ENCODE data around the gene MRPL4.
"Not testable (repeated sequence)": the region's sequence is repeated elsewhere in the genome, so short reads cannot be mapped to it uniquely, and the experiment has no call there.

Gene MRPL4

DNA sequence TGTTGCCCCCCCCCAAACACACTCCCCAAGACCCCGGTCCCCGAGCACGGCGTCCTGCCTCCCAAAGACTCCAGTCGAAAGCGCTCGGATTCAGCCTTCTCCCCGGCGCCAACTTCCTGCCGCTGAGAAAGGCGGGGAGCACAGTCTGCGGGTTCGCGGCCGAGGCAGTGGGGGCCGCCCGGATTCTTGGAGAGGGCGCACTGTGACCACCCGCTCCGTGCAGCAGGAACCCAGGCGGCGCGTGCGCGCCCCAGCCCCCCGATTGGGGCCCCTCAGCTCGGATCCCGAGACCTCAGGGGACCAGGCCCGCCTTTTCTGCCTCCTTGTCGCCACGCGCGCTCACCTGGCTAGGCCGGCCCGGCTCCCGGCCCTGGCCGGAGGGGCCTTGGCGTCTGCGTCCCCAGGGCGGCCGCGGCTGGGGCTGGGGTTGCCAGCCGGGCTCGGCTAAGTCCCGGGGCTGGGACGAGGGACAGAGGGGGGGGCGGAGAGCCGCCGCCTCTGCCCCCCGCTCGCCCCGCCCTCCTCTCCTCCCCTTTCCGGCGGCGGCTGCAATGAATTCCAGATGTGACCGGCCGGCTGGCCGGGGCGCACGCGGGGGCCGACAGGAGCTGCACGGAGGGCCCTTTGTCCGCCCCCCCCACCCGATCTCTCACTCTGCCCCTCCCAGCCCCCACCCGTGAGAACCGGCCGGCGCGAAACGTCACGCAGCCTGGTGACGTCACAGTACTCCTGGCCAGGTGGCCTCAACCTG is 21.0 kb upstream of the MRPL4 start, which contains the start of gene S1PR2:
Gene S1PR2 (minus strand): TSS at position 471 of the 751 bp plus-strand sequence. CDS start 6,426 bp downstream, outside the sequence.
- DNase-seq, result peak; percentile 93

DNA sequence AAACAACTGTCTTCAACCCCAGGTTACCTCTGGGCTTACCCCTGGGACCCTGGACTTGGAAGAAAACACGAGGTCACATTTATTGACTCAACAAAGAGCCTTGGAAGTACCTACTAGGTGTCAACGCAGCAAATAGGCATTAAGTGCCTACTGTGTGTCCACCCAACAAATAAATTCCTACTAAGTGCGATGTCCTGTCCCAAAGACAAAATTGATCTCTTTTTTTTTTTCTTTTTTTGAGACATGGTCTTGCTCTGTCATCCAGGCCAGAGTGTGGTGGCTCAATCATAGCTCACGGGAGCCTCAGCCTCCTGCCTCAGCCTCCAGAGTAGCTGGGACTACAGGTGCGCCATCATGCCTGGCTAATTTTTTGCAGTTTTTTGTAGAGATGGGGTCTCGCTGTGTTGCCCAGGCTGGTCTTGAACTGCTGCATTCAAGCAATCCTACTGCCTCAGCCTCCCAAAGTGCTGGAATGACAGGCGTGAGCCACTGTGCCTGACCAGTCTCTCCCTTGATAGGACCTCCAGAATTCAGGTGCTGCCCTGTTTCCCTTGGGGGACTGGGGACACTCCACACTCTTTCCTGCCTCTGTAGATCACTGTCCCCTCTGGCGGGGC is 20.3 kb upstream of the MRPL4 start:
- no peak for DNase-seq

DNA sequence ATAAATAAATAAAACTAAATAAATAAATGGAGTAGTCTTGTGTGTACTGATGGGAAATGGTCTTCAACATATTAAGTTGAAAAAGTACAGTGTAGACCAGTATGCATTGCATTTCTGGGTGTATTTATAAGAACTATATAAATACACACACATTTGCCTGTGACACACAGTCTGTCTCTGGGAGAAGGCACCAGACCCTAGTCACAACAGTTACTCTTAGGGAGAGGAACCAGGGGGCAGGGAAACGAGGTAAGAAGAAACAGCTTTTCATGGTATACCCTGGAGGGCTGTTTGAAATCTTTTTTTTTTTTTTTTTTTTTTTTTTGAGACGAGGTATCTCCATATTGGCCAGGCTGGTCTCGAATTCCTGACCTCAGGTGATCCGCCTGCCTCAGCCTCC is 18.1 kb upstream of the MRPL4 start:
- DNase-seq, result no peak

DNA sequence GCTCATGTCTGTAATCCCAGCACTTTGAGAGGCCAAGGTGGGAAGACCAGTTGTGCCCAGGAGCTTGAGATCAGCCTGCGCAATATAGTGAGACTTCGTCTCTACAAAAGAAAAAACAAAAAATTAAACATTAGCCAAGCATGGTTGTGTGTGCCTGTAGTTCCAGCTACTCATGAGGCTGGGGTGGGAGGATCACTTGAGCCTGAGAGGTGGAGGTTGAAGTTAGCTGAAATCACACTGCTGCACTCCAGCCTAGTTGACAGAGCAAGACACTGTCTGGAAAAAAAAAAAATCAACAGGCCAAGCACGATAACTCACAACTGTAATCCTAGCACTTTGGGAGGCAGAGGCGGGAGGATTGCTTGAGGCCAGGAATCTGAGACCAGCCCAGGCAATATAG is 17.0 kb upstream of the MRPL4 start:
- DNase-seq, result peak; percentile 35

DNA sequence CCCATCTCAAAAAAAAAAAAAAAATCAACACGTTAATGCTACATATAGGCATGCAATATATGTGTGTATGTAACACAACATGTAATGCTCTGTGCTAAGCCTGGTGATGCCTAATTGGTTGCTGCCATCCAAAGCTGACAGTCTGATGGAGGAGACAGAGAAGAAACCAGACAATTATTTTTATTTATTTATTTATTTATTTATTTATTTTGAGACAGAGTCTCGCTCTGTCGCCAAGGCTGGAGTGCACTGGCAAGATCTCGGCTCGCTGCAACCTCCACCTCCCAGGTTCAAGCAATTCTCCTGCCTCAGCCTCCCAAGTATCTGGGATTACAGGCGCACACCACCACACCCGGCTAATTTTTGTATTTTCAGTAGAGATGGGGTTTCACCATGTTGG is 16.6 kb upstream of the MRPL4 start:
- not testable (repeated sequence) for DNase-seq

DNA sequence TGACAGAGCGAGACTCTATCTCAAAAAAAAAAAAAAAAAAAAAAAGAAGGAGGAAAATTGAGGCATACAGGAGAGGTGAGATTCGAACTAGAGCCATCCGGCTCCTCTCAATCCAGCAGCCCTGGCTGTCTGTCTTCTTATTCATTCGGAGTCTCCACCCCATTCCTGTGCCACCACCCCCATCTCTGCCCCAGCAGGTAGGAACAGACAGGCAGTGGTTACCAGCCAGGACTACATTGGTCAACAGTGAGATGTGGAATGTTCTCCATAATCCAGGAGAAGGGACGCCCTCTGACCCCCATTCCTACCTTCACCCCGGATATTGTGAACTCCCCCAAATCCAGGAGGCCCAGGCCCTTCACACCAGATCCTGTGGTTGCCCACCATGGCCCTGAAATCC is 14.3 kb upstream of the MRPL4 start:
- no peak for DNase-seq

DNA sequence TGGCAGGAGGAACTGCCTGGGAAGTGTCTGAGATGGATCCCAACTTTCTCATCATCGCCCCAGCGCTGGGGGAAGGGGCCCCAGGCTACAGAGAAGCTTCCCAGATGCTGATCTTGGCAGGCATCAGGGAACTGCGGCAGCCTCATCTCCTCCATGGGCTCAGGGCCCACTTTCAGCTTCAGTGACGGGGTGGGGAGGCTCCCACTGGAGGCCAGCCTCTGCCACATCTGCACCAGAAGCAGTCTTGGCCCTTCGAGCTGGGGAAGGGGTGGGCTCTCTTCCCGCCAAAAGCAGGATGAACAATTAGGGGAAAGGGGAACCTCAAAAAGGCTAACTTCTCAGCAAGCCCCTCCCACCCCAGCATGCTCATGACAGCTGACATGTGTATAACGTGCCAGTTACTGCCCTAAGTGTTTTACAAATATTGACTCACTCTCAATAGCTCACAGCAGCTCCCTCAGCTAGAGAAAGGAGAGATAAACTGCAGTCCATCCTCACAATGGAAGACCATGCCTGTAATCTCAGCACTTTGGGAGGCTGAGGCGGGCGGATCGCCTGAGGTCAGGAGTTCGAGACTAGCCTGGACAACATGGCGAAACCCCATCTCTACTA is 13.7 kb upstream of the MRPL4 start:
- no peak for DNase-seq

DNA sequence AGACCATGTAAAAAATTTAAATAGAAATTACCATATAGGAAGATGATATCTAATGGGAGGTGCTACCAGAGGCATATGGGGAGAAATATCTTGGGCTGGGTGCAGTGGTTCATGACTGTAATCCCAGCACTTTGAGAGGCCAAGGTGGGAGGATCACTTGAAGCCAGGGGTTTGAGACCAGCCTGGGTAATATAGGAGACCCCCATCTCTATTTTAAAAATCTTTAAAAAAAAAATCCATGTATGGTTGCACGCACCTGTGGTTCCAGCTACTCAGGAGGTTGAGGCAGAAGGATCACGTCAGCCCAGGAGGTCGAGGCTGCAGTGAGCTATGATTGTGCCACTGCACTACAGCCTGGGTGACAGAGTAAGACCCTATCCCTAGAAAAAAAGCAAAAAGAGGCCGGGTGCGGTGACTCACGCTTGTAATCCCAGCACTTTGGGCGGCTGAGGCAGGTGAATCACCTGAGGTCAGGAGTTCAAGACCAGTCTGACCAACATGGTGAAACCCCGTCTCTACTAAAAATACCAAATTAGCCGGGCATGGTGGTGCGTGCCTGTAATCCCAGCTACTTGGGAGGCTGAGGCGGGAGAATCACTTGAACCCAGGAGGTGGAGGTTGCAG is 10.1 kb upstream of the MRPL4 start:
- DNase-seq, result not testable (repeated sequence)

DNA sequence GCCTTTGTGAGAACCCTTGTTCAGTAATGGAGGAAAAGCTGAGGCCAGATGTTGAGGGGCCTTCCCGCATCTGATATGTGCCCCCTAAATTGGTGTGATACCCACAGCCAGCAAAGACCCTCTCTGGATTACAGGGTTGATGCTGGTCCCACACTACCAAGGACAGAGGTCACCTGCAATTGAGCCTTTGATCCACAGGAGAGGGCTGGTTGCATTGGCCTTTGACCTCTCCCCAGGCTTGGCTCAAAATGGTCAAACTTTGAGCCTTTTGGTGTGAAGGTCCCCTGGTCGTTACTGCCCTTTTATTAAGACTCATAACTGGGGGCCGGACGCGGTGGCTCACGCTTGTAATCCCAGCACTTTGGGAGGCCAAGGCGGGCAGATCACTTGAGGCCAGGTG is 8.4 kb upstream of the MRPL4 start:
- DNase-seq, result no peak

DNA sequence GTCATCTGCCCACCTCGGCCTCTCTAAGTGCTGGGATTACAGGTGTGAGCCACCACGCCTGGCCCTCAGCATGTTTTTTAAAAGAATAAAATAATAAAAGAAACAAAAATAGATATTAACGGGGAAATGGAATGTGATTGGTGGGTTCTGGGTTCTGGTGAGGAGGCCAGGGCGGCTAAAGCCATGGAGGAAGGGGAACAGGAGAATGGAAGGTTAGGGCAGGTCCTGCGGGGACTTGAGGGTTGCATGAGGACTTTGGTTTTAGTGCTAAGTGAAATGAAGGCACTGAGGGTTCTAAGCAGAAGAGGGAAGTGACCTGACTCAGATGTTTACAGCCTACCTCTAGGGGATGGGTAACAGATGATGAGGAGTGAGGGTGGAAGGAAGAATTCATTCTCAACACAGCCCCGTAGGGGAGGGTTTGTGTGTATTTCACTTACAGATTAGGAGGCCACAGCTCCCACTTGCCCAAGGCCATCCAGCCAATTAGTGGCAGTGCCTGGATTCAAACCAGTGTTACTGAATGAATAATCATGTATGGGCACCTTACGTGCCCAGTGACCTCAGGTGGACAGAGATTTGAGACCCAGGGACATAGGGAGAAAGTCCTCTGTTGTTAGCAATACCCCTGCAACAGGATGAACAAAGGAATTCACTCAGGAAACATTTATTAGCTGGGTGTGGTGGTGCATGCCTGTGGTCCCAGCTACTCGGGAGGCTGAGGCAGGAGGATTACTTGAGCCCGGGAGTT is 6.7 kb upstream of the MRPL4 start:
- no peak for DNase-seq

DNA sequence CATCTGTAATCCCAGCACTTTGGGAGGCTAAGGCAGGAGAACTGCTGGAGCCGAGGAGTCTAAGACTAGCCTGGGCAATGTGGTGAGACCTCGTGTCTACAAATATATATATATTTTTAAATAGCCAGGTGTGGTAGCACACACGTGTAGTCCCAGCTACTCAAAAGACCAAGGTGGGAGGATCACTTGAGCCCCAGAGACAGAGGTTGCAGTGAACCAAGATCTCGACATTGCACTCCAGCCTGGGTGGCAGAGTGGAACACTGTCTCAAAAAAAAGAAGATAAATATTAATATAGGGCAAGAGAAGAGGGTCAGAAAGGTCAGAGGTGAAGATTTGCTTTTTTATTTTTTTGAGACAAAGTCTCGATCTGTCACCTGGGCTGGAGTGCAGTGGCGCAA is 5.5 kb upstream of the MRPL4 start:
- no peak for DNase-seq

DNA sequence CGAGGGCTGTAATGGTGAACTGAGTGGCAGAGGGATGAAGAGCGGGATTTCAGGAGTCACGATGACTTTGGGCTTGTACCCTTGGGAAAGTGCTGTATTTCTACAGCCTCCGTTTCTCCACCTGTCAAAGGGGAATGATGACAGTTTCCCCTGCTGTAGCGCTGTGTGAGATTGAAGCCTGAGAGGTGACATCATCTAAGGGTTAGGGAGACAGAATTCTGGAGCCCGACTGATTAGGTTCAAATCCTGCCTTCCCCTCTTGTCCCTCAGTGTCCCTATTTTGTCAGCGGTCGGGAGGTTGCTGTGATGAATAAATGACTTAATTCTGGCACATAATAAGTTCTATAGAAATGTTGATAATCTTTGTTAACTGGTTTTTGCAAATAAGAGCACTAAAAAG is 693 bp downstream of the MRPL4 start:
- no peak for DNase-seq

DNA sequence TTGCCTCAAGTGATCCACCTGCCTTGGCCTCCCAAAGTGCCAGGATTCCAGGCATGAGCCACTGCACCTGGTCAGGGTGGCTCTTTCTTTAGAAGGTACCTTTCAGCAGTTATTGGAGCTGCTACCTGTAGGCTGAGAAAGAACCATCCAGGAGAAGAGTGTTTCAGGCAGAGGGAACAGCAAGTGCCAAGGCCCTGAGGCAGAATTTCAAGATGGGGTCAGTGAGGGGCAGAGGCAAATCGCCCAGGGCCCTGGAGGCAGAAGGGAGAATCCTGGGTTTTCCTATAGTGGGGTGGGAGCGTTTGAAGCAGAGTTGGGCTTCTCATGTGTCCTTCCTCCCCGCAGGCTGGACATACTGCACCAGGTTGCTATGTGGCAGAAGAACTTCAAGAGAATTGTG is 2.2 kb downstream of the MRPL4 start:
- no peak for DNase-seq

DNA sequence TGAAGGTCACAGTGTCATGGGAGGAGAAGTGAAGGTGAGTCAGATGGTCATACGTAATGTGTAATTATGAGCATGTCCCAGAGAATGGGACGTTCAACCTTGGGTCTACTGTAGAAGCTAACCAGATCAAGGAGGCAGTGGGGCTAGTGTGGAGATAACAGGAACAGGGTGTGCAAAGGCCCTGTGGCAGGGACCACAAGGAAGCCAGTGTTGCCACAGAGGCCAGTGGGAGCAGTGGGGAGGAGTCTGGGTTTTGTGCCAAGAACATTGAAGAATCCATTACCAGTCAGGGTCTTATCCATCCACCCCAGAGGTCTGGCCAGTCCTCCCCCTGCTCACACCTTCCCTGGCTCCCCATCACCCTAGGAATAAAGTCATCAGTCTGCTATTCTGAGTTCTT is 3.3 kb downstream of the MRPL4 start:
- no peak for DNase-seq

DNA sequence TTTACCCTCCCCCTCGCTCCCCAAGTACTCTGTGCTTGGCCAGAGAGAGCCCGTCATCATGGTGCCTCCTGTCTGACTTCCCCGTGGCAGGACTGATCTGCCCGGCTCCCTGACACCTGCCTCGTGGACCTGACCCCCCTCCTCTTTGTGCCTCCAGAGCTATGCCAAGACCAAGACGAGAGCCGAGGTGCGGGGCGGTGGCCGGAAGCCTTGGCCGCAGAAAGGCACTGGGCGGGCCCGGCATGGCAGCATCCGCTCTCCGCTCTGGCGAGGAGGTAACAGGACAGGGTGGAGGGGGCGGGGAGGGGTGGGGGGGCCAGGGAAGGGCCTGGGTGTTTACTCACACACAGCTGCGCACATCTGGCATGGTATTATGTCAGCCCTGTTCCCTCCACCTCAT is 4.5 kb downstream of the MRPL4 start:
- DNase-seq, result no peak

DNA sequence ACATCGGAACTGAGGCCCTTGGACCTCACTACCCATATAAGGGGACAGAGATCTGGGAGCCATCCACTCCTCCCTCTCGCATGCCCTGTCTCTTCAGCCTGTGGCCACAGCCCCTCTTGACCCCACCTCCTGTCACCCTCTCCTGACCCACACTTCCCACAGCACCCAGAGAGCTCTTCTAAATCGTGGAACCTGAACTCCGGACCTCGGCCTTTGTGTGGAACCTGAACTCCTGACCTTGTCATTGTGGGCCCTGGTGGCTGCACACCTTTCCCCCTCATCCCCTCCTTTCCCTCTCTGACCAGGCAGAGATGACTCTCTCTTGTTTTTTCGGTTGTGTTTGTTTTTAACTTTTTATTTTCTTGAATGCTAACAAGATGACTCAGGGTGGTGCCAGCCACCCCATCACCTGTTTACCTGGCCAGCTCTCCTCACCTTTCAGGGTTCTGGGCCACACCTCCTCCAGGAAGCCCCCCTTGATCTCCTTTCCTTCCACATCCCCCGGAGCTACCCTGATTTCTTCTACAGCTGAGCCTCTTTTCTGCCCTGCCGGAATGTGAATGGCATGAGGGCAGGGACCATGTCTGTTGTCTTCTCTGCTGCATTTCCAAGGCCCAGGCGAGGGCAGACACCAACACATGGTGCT is 5.1 kb downstream of the MRPL4 start:
- no peak for DNase-seq

DNA sequence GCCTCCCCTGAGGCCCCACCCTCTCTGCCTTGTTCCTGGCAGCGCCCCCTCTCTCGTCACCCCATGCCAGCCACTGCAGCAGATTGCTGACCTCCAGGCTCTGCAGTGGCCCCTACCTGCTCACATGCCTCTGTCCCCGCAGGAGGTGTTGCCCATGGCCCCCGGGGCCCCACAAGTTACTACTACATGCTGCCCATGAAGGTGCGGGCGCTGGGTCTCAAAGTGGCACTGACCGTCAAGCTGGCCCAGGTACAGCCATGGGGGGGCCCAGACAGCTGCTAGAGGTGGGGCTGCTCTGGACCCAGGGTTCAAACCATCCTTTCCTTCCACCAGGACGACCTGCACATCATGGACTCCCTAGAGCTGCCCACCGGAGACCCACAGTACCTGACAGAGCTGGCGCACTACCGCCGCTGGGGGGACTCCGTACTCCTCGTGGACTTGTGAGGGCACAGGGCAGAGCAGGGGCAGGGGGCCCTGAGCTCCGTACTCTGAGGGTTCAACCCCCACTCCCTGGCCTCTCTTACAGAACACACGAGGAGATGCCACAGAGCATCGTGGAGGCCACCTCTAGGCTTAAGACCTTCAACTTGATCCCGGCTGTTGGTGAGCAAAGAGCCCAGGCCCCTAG is 6.2 kb downstream of the MRPL4 start:
- DNase-seq, result no peak

DNA sequence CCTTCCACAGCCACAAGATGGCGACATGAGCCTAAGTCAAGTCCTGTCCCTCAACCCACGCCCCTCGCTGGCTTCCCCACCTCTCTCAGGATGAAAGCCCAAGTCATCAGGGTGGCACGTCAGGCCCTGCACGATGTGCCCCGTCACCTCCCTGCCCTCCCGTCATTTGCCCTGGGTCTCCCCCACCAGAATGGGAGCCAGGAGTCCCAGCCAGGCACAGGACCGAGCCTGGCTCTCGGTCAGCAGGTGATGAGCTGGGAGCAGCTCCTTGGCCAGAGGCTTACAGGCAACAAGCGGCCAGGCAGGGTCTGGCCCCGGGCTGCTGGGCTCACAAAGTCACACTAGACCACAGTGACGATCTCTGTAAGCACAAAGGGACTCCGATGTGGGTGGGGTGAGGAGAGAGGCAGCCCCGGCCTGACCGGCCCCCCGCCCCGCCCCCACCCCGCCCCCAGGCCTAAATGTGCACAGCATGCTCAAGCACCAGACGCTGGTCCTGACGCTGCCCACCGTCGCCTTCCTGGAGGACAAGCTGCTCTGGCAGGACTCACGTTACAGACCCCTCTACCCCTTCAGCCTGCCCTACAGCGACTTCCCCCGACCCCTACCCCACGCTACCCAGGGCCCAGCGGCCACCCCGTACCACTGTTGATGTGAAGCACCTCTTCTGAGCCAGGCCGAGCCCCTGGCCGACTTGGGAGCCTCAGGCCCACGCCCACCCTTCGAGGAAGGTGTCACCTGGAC is 7.3 kb downstream of the MRPL4 start:
- DNase-seq, result peak; percentile 95

DNA sequence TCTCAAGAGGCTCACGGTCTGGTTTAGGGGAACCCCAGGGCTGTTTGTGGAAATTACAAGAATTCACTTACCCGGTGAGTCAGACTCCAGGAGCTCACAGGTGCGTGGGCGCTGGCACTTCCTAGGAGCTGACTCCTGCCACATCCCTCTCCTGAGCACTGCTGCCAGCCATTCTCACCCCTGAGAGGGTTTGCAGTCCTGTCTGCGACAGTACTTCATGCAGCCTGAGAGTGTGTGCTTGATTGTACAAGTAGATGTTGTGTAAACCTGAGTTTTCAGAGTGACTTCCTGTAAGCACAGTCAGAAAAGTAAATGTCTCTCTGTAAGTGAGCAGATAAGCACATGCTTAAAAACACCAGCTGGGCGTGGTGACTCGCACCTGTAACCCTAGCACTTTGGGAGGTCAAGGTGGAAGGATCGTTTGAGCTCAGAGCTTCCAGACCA is 8.1 kb downstream of the MRPL4 start:
- DNase-seq, result no peak

DNA sequence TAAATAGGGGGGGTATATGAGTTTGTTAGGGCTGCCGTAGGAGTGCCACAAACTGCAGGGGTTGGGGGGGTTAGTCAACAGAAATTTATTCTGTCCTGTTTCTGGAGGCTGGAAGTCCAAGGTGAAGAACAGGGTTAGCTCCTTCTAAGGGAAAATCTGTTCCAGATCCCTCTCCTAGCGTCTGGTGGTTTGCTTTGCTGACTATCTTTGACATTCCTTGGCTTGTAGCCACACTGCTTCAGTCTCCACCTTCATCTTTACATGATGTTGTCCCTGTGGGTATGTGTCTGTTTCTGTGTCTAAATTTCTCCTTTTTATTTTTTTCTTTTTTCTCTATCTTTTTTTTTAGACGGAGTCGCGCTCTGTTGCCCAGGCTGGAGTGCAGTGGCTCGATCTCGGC is 10.8 kb downstream of the MRPL4 start:
- no peak for DNase-seq

DNA sequence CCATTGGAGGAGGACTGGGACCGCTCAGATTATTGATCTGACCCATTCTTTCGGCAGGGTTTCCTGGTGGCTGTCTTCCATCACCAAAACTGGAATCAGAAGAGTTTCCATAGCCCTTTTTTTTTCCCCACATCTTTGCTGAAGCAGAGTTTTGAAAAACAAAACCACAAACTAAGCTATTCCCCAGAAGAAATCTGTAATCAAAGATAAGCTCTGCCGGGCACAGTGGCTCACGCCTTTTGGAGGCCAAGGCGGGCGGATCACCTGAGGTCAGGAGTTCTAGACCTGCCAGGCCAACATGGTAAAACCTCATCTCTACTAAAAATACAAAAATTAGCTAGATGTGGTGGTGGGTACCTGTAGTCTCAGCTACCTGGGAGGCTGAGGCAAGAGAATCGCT is 14.7 kb downstream of the MRPL4 start:
- no peak for DNase-seq

All from islet precursor cell (in vitro differentiated cells).